Transverse colon (tissue), 4 donors: ENCODE data around the gene MEST. TPM values are rescaled to one million over a fixed set of nuclear protein-coding genes. Genes with fewer than 3 reads are reported as not detected.

Experiments used
- DNase-seq: peaks from one replicate; pipeline ENCODE4 v3.0.0-alpha.2; 2019
- H3K27ac ChIP-seq, 4 donors: fragments of 200-600 bp; sonication (generic); 2 replicates each; pipeline ENCODE4 v1.5.1; 2016 to 2018; ENCODE audit warnings: inconsistent platforms in 4 of 4
- H3K27me3 ChIP-seq: fragments of 200-600 bp; sonication (generic); 2 replicates; pipeline ENCODE4 v1.5.1; 2017; ENCODE audit warnings: inconsistent platforms
- H3K36me3 ChIP-seq, 4 donors: fragments of 200-600 bp; sonication (generic); 2 replicates each; pipeline ENCODE4 v1.5.1; 2017 to 2019; ENCODE audit warnings: inconsistent platforms in 4 of 4
- H3K4me1 ChIP-seq, 4 donors: fragments of 200-600 bp; sonication (generic); 2 replicates each; pipeline ENCODE4 v1.5.1; 2017 to 2020; ENCODE audit warnings: inconsistent platforms in 4 of 4
- H3K4me3 ChIP-seq, 4 donors: fragments of 200-600 bp; sonication (generic); 1 replicate in 1 of 4; 2 replicates in 3 of 4; pipeline versions ENCODE4 v1.5.1 to v1.6.1; 2017 to 2019; ENCODE audit warnings: inconsistent platforms in 4 of 4
- H3K9me3 ChIP-seq, 2 donors: fragments of 200-600 bp; sonication (generic); 2 replicates each; pipeline ENCODE4 v1.5.1; 2017 to 2019; ENCODE audit warnings: inconsistent platforms in 2 of 2
- CTCF ChIP-seq, 5 experiments: fragments of 200-600 bp in 3 of 5; fragments of 450-650 bp in 2 of 5; sonication (generic) in 3 of 5; IDR thresholded peaks; 1 replicate in 2 of 5; 2 replicates in 3 of 5; pipeline ENCODE4 v1.5.1; 2016 to 2017; ENCODE audit warnings: antibody characterized with exemption in 5 of 5, inconsistent platforms in 3 of 5, mild to moderate bottlenecking in 2 of 5, moderate library complexity in 1 of 5
- EP300 ChIP-seq: sonication (generic); formaldehyde crosslinking; IDR thresholded peaks from one replicate; pipeline ENCODE4 v1.6.1; 2017; ENCODE audit warnings: antibody characterized with exemption, low read depth
- POLR2A ChIP-seq: fragments of 450-650 bp; IDR thresholded peaks from one replicate; pipeline ENCODE4 v1.6.1; 2016; ENCODE audit warnings: antibody characterized with exemption, mild to moderate bottlenecking, moderate library complexity
- POLR2AphosphoS5 ChIP-seq, 3 donors: sonication (generic); formaldehyde crosslinking; IDR thresholded peaks; one replicate each; pipeline ENCODE4 v1.6.1; 2016; ENCODE audit warnings: antibody characterized with exemption in 3 of 3
- WGBS, 2 donors: methylation state at CpG; one replicate each; pipeline ENCODE4 v1.1.5; 2018; ENCODE audit warnings: low coverage in 1 of 2; 5-methylcytosine and 5-hydroxymethylcytosine counted together
- in situ Hi-C, 4 donors: fragments of 200-750 bp; cut with MboI; loops; one replicate each; pipeline versions ENCODE4 v1.15.0 to v1.15.1; 2017; ENCODE audit warnings: low sequenced_read_pairs in 3 of 4, low pct_ligation_motif_present in 1 of 4, low pct_unique_long_range_greater_than_20kb in 1 of 4
- intact Hi-C: fragments of 100-400 bp; cut with DNase I; formaldehyde crosslinking; loops from one replicate; pipeline ENCODE4 v1.15.1; 2023; ENCODE audit warnings: low total_unique reads
- total RNA-seq, 4 donors: library from RNA; depleted of rRNA; stranded (reverse); fragments of >200 nt; gene quantifications; one replicate each; pipeline ENCODE4 v1.1.0, GENCODE V29; 2016

MEST gene
- total RNA-seq, result 10 to 100 TPM in 3 of 4 donors, 1 to 10 TPM in 1; 4.0 to 49.0 (median 34.6) TPM

GRCh38 chr7:130491841-130492522 is at the start of gene MEST:
MEST (plus strand) TSS chr7:130492085; CDS start chr7:130492314, 229 bp downstream.
- Histone ChIP-seq H3K36me3 (no peaks in the 10 kb centered on the region), H3K4me1 (peaks cover 4 to 14% (median 10%) of the 10 kb centered on the region in 4 donors), H3K9me3 (no peaks in the 10 kb centered on the region), H3K4me3 (peak within 1 kb of the TSS in 3 of 4 donors; percentile 12 to 36 (median 25)), H3K27ac (peak within 1 kb of the TSS in 3 of 4 donors; percentile 9 to 67 (median 23)), H3K27me3 (no peaks in the 10 kb centered on the region)
- 81 to 87% methylated on average over 4 to 56 of the region's 71 CpGs for WGBS, 2 donors
- in situ Hi-C loops, result loop anchor here in 1 of 4 donors (25.0 kb wide), 1 partner anchor 205 kb away; the partner anchor contains the start of gene CPA4
- intact Hi-C loops, result no loop called here
- no peak for DNase-seq
- TF ChIP-seq CTCF (IDR thresholded peaks at IDR 0.05) (no peak), EP300 (no peak), POLR2A (no peak), POLR2AphosphoS5 (IDR thresholded peaks at IDR 0.05) (no peak)

GRCh38 chr7:130442601-130443000 is 49.3 kb upstream of the MEST start:
- DNase-seq, result no peak
- peaks cover 0 to under 1% of the 10 kb centered on the region in 2 donors for H3K9me3 ChIP-seq
- no peak overlapping the region for H3K27ac ChIP-seq
- H3K36me3 ChIP-seq, result no peaks in the 10 kb centered on the region
- TF ChIP-seq POLR2AphosphoS5 (IDR thresholded peaks at IDR 0.05), result no peak
- TF ChIP-seq EP300, result no peak
- no peak for TF ChIP-seq CTCF (IDR thresholded peaks at IDR 0.05)
- no peak for TF ChIP-seq POLR2A
- WGBS, 2 donors, result 90 to 100% methylated on average over 1 to 7 of the region's 7 CpGs
- intact Hi-C loops, result no loop called here
- peaks cover 7 to 10% (median 8%) of the 10 kb centered on the region in 4 donors for H3K4me1 ChIP-seq
- H3K27me3 ChIP-seq, result no peaks in the 10 kb centered on the region
- in situ Hi-C loops, result no loop called here
- no peak overlapping the region for H3K4me3 ChIP-seq

GRCh38 chr7:130444234-130444633 is 47.7 kb upstream of the MEST start:
- Histone ChIP-seq H3K9me3 (peaks cover 0 to 4% of the 10 kb centered on the region in 2 donors), H3K27ac (no peak overlapping the region), H3K36me3 (no peaks in the 10 kb centered on the region), H3K27me3 (no peaks in the 10 kb centered on the region), H3K4me1 (peaks cover 7 to 10% (median 8%) of the 10 kb centered on the region in 4 donors), H3K4me3 (no peak overlapping the region)
- 62 to 64% methylated on average over 3 of the region's 3 CpGs for WGBS, 2 donors
- no peak for DNase-seq
- in situ Hi-C loops, result no loop called here
- intact Hi-C loops, result no loop called here
- TF ChIP-seq CTCF (IDR thresholded peaks at IDR 0.05) (no peak), EP300 (no peak), POLR2A (no peak), POLR2AphosphoS5 (IDR thresholded peaks at IDR 0.05) (no peak)

GRCh38 chr7:130444751-130445407 is 47.0 kb upstream of the MEST start:
- DNase-seq, result no peak
- H3K27ac ChIP-seq, result no peak overlapping the region
- 63 to 81% methylated on average over 3 to 5 of the region's 5 CpGs for WGBS, 2 donors
- peaks cover 7 to 10% (median 8%) of the 10 kb centered on the region in 4 donors for H3K4me1 ChIP-seq
- no peaks in the 10 kb centered on the region for H3K36me3 ChIP-seq
- intact Hi-C loops, result no loop called here
- TF ChIP-seq EP300, result no peak
- TF ChIP-seq CTCF (IDR thresholded peaks at IDR 0.05), result no peak
- TF ChIP-seq POLR2AphosphoS5 (IDR thresholded peaks at IDR 0.05), result no peak
- no peak for TF ChIP-seq POLR2A
- in situ Hi-C loops, result no loop called here
- H3K4me3 ChIP-seq, result no peak overlapping the region
- H3K9me3 ChIP-seq, result peaks cover 0 to 4% of the 10 kb centered on the region in 2 donors
- no peaks in the 10 kb centered on the region for H3K27me3 ChIP-seq
